Stimulated activated CD8-positive, alpha-beta memory T cell treated with anti-CD3 and anti-CD28 coated beads, Interleukin-12 subunit alpha, Interleukin-12 subunit beta, amount 100 ng/mL, for 4 hours (primary cell): Measurements from ENCODE around the gene DAZL.
A peak's percentile ranks its signal among the peaks of the same experiment; 100 is the strongest.

Experiments used
- DNase-seq: peaks from one replicate; pipeline ENCODE4 v3.0.0-alpha.2; 2020; ENCODE audit warnings: low read depth

The DAZL gene

DNA sequence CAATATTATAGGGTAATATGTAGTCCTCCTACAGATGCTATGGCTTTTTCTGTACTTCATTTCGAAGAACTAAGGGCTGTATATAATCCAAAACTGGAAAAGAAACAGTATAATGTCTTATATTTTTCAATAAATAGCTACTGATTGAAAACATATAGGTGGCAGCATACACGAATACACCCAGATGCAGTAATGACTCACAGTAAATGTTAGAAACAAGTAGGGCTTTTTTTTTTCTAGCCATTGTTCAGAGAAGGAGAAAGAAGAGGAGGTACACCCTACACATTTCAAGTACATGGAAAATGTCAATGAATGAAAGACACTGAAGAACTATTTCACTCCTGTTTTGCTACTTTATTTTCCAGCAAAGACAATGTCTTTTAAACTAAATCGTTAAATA, 9.4 kb downstream of the DAZL start:
- DNase-seq, result no peak

DNA sequence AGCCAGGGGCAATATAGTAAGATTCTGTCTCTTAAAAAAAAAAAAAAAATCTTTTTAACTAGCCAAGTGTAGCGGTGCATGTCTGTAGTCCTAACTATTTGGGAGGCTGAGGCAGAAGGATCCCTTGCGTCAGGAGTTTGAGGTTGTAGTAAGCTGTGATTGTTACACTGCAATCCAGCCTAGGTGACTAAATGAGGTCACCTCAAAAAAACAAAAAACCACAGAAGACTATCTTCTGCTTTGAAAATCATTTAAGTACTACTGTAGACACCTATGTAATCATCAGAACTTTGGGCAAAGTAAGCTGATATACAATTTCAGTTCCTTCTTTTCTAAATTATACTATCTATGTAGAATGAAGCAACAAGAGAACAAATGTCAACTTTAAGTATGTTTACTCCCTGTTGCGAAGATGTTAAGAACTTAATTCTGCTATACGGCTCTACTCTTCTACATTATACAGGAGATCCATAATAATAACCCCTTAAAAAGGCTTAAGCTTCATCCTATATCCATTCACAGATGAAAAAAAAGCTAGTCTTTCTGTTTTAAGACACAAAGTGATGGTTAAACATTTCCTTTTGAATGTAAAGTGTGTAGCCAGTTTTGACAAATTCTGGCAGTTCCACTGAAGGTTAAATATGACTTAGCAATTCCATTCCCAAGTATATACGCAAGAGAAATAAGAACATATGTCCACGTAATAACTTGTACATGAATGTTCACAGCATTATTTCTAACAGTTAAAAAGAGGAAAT, 15.2 kb downstream of the DAZL start:
- DNase-seq, result no peak

DNA sequence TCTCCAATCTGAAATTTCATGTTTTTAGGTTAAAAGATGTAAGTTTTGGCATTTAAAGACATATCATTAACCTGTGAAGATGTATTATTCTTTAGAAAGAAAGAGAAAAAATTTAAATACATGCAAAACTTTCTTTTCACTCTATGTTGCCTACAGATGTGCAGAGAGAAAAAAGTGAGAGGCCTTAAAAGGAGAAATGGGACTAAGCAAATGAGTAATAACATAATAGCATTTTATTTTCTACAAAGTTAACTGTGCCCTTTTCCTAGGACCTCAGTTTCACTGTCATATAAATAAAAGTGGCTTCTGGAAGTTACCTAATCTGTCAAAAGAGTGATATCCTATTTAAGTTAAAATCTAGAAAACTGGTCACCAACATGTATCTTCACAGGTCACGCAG, 16.1 kb downstream of the DAZL start:
- no peak for DNase-seq

DNA sequence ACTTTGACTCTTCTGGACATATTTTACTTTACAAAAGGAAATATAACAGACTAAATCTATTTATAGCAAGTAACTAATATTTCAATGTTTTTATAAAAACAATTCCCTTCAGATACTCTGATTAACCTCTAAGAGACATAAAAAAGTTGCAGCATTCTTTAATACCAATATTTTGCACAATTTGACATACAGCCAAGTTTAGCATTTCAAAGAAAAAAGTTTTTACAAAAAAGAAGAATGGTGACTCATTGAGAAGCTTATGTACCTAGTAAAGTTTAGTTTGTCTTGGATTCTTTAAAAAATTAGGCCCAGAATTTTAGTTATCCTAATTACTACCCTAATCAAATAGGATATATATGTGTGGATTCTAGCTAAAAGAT, 17.6 kb downstream of the DAZL start:
- DNase-seq, result no peak

DNA sequence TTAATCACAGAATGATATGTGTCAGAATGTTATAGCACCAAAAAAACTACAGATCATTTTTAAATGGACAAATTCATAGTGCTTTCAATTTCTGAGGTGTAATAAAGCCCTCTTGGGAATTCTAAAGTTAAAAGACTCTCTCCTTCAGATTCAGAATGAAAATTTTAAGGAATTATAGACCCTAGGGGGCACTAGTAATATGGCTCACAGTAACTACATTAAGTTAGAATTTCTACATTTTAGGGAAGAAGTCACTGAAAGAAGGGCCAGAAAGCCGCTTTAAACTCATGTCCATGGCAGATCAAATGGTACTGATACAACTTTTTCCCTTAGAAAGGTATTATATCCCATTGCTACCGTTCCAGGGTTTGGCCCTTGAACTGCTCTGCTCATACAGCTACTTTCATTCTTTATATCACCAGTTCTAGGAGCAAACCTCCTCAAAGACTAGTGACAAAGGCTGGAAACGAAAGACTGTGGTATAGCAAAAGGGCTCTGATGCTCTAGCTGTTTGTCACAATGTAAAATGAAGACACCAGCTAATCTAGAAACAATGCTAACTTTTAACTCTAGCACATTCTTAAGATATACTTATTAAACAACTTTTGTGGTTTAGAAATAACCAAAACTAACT, 18.1 kb downstream of the DAZL start:
- DNase-seq, result no peak

DNA sequence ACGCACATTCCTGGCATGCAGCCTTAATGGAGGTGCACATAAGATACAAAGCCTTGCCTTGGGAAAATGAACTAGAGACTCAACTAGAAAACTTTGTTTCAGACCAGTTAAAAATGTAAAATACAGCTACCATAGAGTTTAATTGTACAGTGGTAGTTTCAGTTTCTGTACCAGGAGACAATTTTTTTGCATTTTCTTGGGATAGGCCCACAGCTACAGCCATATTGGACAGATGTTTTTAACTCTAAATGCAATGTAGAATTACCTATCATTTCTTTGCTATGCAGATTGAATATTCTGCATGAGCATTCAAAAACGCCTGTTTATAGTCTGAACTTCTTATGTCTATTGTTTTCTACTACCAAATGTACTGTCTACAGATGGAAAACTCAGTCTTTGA, 20.3 kb downstream of the DAZL start:
- DNase-seq, result no peak

DNA sequence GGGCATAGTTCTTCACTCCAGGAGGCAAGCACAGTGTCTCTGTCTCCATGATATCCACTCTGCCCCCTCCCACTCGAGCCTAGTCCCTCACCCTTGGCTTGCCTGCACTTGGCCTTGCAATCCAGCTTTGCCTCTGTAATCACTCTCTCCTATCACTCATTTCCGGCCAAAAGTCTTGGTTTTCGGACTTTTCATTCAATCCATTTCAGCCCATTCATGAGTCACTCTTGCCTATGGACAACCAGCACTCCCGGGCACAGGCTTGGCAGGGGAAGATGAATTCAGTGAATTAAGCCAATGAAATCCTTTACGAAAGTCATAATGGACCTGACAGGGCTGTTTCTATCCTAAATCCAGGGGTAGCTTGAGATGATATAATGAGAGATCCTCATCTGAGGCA, 21.7 kb downstream of the DAZL start:
- no peak for DNase-seq

DNA sequence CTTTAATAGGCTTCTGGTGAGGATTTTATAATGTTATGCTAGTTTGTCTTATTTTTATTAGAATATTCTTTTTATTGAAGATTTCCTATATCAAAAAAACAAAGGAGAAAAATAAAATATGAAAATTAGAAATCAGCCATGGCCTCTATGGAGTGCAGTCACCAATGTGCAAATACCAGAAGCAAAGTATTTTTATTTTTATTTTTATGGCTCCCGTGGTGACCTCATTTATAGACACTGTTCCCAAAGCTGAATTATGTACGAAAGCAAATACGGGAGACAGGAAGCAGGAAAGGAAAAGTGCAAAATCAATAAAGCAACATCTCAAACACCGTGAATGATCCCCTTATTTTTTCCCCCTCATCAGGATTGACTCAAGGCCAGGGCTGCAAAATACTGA, 35.1 kb downstream of the DAZL start:
- DNase-seq, result no peak

DNA sequence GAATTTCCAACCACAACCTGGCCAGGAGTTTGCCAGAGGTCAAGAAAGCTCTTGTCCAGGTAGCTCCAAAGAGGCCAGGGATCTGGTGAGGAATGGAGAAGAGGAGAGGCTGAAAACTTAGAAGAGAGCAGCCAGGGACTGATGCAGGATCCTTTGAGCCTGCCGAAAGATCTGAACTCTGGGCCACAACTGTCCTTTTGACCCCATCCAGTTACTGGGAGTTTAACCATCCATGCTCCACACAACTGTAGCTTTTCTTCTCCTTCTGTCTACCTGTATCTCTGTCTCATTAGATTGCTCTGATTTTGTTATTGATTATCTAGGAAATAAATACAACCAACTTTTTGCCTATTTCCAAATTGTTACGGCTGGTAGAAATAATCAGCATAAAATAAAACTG, 36.7 kb downstream of the DAZL start:
- no peak for DNase-seq

DNA sequence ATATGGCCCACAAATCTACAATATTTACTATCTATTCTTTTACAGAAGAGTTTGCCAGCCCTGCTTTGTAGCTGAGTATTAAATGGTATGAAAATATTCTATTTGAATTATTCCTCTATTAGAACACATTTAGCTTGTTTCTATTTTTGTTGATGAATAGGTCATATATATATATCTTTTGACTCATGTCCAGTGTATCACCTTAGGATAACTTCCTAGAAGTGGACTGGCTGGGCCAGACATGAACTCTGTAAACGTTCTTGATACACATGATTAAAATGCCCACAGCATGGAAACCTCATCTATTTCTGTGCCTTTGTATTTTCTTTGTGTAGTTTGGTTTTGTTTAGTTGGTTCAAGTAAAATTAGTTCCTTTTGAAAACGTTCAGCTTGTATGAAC, 37.1 kb downstream of the DAZL start:
- no peak for DNase-seq

DNA sequence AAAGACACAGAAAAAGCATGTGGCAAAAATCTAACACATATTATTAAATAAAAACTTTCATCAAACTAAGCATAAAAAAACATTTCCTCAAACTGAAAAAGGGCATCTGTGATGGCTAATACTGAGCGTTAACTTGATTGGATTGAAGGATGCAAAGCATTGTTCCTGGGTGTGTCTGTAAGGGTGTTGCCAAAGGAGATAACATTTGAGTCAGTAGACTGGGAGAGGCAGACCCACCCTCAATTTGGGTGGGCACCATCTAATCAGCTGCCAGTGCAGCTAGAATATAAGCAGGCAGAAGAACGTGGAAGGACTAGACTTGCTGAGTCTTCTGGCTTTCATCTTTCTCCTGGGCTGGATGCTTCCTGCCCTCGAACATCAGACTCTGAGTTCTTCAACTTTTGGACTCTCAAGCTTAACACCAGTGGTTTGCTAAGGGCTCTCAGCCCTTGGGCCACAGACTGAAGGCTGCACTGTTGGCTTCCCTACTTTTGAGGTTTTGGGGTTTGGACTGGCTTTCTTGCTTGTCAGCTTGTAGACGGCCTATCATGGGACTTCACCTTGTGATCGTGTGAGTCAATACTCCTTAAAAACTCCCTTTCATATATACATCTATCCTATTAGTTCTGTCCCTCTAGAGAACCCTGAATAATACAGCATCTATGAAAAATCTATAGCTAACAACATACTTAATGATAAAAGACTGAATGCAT, 45.4 kb downstream of the DAZL start:
- no peak for DNase-seq

DNA sequence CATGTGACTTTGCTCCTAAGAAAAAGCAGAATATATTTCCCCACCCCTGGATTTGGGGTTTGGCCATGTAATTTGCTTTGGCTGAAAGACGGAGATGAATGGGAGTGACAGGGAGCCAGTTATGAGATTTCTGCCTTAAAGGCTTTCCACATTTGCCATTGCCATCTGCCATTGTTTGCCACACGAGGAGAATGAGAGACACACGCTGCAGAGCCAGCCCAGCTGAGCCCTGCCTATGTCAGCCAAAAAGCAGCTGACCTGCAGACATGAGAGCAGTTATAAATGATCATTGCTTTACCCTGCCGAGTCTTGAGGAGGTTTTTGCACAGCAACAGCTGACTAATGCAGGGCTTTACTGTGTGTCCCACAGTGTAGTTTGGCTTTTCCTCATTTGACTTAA, 51.1 kb downstream of the DAZL start:
- DNase-seq, result no peak

DNA sequence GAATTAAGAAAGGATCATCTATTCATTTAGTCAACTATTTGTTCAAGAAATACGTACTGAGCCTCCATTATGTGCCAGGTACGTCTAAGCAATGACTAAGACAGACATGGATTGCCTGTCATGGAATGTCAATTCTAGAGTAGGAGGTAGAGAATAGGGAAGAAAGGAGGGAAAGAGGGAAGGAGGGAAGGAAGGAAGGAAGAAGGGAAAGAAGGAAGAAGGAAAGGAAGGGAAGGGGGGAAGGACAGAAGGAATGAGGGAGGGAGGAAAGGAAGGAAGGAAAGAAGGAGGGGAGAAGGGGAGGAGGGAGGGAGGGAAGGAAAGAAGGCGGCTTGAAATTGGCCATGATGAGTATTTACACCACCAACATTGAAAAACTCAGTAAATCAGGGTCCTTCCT, 52.5 kb downstream of the DAZL start:
- DNase-seq, result no peak

DNA sequence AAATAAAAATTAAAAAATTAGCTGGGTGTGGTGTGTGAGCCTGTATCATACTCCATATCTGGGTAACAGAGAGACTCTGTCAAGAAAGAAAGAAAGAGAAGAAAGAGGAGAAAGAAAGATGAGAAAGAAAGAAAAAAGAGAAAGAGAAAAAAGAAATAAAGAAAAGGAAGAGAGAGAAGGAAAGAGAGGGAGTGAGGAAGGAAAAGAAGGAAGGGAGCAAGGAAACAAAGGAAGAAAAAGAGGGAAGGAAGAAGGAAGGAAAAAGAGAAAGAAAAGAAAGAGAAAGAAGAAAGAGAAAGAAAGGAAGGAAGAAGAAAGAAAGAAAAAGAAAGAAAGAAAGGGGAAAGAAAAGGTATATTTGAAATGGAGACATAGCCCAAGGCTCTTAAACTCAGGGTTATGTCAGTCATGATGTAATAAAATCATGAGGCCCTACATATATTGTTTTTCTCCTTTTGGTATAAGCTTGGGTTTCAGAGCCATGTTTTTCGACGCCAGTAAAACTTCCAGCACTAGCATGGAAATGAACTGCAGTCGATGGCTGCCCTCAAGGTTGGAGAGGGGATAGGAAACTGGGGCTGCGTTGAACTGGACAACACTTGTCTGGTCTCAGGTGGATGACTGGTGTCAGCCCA, 53.8 kb downstream of the DAZL start:
- DNase-seq, result no peak

DNA sequence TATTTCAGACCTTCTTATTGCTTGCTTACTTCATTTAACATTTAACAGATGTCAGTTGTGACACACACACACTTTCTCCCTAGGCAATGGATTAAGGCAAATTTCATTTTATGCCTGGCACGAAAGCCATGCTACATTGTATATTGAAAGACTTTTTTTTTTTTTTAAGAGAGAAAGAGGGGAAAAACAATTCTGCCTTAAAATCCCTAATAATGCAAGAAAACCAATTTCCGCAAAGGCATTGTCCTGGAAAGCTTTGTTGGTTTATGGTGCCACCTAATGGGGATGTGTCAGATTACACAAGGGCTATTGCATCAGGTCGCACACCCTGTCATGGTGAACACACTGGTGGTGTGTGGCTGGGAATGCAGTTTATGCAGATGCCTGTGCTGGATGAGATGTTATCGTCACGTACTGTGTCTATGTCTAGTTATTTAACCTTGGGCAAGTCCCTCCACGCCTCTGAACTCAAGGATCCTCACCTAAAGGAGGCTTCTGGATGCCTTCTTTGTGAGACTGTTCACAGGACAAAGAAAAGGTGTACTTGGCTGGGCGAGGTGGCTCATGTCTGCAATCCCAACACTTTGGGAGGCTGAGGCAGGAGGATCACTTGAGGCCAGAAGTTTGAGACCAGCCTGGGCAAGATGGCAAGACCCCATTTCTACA, 54.4 kb downstream of the DAZL start:
- DNase-seq, result peak; percentile 38

DNA sequence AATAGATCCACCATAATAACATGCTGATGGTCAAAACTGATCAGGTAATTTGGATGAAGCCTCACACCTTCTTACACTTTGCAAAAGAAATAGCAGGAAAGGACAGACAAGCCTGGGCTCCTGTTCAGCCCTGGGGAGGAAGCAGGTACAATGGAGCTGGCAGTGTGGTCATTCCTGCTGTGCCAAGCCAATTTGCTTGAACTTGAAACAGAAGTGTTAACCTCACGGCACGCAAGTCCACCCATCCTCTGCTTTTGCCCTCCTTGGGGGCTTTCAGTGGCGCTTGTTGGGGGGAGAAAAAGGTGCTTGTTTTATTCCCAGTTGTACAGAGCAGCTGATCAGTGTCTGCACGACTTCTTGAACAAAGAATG, 54.9 kb downstream of the DAZL start:
- DNase-seq, result no peak

DNA sequence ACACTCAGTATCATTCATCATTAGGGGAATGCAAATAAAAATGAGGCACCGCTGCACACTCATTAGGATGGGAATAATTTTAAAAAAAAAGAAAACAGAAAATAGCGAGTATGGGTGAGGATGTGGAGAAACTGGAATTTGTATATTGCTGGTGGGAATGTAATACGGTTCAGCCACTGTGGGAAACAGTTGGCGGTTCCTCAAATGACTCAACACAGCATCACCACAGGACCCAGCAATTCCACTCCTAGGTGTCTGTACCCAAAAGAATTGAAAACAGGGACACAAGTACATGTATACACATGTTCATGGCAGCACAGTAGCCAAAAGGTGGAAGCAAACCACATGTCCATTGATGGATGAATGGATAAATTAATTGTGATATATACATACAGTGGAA, 56.5 kb downstream of the DAZL start:
- no peak for DNase-seq

DNA sequence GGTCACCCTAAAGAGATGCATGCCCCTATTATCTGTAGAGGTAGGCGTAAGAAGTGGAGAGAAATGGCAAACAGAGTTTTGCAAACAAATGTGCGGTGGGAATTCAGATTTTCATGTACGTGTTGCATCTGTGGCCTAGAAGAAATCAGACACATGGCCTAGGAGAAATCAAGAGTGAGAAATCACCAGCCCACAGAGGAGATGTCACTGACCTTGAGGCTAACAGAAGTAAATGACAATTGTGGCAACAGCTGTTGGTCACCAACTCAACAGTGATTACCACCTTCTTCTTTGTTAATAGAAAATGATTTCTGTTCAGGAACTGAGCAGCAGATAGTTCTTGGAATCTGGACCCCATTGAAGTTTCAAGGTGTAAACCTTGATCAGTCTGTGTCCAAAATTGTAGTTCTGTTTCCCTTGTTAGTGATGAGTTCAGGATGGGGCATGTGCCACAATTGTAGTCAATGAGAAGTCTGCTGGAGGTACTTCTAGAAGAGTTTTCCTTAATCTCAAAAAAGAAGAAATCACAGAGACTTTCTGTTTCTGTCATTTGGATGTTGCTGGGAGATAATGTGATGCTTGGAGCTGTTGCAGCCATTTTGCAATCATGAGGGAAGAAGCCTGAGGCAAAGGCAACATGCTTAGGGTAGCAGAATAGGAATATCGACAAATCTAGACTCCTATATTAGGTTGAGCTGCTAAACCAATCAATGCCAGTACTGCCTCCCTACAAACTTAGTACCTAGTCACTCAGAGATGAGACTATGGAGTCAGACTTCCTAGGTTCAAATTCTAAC, 57.5 kb downstream of the DAZL start:
- DNase-seq, result no peak

DNA sequence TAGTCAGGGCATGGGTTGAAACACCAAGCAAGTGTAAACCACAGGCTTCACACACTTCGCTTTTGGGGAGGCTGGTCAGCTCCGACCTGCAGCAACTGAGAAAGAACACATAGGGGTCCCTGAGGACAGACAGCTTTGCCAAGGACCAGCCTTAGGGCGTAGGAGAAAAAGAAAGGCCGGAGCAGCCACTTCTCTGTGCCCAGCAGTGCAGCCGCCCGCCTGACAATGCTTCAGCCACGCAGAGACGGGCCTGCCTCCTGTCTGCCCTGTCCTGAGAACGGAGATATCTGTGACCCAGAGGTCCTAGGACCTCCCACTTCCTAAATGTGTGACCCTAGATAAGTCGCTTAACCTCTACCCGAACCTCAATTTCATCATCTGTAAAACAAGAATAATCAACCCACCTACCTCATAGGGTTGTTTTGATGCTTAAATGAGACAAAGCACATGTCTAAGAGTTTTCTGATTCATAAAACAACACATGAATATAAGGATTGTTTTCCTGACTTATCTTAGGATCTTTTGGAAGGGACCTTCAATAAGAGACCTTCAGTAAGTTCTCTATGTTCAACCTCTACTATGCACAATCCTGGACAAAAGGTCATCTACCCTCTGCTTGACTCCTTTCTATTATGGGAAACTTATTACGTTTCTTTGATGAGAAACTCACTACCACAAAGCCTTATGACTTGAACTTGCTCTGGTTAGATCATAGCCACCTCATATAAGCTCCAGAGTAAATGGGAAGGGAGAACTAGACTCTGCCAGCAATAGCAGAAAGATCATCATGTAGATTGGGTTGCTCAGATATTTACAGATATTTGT, 58.8 kb downstream of the DAZL start:
- DNase-seq, result no peak

DNA sequence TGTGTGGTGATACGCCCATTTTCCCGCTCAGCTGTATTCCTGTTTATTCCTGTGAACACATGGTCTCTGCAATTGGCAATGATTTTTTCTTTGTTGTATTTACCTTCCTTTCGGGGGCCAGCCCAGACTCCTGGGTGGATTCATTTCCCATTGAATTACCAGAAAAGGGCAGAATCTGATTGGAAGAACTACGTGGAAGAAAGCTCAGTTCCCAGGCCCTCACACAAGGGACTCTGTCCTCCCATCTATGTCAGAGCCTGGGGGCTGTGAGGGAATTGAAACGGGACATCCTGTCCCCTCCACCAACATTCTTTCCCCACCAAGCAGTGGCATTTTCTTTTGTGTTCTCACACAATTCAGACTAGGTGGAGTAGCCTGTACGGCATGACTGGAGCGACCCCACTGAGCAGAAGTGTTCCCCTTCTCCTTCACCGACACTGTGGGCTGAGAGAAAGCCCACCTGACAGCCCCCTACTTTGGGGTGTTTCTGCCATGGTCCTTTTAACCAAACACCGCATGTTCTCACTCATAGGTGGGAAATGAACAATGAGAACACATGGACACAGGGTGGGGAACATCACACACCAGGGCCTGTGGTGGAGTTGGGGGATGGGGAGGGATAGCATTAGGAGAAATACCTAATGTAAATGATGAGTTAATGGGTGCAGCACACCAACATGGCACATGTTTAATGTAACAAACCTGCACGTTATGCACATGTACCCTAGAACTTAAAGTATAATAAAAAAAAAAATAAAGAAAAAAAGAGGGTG, 59.6 kb downstream of the DAZL start:
- DNase-seq, result no peak
